ENCODE data around the gene SBNO1.

DNA sequence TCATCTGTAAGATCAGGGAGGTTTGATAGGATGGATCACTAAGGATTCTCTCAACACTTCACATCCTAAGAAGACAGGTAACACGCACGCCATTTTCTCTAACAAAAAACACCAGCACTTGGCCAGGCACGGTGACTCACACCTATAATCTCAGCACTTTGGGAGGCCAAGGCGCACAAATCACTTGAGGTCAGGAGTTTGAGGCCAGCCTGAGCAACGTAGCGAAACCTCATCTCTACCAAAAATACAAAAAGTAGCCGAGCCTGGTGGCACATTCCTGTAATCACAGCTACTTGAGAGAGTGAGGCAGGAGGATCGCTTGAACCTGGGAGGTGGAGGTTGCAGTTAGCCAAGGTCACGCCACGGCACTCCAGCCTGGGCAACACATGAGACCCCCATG lies 82.5 kb downstream of the SBNO1 start:
- TF ChIP-seq POLR2AphosphoS5 (IDR thresholded peaks at IDR 0.05; ENCODE audit: low read depth, low read length) (no peak), REST (IDR thresholded peaks at IDR 0.05; ENCODE audit: insufficient read depth in 1 of 2, low read depth in 2 of 2, low read length in 1 of 2) (no peak), SIN3A (IDR thresholded peaks at IDR 0.05; ENCODE audit: borderline replicate concordance, insufficient read depth, low read depth, low read length) (no peak)
- TF ChIP-seq, protein P1, sequence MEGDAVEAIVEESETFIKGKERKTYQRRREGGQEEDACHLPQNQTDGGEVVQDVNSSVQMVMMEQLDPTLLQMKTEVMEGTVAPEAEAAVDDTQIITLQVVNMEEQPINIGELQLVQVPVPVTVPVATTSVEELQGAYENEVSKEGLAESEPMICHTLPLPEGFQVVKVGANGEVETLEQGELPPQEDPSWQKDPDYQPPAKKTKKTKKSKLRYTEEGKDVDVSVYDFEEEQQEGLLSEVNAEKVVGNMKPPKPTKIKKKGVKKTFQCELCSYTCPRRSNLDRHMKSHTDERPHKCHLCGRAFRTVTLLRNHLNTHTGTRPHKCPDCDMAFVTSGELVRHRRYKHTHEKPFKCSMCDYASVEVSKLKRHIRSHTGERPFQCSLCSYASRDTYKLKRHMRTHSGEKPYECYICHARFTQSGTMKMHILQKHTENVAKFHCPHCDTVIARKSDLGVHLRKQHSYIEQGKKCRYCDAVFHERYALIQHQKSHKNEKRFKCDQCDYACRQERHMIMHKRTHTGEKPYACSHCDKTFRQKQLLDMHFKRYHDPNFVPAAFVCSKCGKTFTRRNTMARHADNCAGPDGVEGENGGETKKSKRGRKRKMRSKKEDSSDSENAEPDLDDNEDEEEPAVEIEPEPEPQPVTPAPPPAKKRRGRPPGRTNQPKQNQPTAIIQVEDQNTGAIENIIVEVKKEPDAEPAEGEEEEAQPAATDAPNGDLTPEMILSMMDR (IDR thresholded peaks at IDR 0.05) = no peak

All from Panc1 (cell line).